ENCODE measurements around the gene KCNAB1.

KCNAB1 gene

DNA sequence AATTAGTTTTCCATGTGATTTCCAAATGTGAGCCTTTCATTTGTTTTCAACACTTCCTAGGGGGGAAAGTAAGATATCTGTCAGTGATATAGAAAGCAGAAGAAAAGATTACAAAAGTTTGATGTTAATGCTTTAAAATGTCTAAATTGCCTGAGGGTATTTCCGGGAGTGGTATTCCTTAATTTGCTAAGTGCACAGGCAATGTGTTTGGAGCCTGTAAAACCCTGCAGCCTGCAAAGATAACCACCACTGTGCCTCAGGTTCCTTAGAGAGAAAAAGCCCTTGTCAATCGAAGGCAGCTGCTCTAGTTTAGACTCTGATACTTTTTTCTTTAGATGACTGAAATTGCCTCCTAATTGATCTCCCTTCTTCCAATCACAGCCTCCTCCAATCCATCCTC is 279.7 kb downstream of the KCNAB1 start:
- DNase-seq = no peak

DNA sequence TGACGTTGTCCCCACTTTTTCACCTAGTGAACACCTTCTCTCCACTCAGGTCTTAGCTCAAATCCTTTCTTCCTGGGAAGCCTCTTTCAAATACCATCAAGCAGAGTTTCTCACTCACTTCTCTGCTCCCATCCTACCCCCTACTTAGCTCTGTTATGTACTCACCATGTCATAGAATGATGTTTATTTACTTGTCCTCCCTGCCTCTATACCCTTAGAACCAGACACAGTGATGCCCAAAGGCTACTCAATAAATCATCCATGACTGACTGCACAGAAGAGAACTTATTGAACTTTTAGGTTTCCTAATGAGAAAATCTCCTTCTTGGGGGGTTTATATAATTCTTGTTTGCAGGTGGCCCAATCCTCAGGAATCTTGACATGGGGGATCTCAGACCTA is 280.4 kb downstream of the KCNAB1 start:
- no peak for DNase-seq

DNA sequence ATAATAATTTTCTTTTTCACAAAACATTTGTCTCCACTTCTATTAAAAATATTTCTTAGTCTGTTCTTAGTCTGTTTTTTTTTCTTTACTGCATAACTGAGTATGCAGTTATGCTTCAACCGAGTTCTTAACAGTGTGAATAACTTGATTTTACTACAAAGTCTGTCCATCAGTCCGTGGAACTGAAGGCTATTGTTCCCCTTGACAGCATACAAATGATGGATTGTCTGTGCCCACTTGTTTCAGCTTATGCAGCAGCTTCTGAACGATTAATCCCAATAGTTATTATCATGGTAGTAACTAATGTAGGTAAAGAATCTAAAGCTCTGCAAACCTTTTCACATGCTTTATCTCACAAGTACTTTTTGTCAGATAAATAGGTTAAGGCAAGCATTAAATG is 283.8 kb downstream of the KCNAB1 start:
- peak in 8 of 58 donors; percentile 5 to 77 (median 22) for DNase-seq

DNA sequence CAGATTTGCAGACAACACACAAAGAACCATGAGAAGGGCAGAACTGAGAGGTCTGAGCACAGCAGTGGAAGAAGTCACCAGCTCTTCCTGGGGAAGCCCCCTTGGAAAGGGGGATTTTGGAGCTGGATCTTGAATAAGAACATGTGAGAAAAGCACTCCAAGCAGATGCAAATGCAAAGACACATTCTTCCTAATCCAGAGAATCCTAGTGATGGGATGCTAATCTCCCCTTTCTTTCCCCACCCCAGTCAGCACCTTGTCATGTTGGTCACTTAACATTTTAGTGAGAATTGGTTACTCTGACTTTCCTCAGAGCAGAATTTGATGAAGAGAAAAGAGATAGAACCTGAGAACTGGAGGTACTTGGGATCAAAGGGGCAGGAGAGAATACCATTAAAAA is 286.0 kb downstream of the KCNAB1 start:
- DNase-seq = no peak

DNA sequence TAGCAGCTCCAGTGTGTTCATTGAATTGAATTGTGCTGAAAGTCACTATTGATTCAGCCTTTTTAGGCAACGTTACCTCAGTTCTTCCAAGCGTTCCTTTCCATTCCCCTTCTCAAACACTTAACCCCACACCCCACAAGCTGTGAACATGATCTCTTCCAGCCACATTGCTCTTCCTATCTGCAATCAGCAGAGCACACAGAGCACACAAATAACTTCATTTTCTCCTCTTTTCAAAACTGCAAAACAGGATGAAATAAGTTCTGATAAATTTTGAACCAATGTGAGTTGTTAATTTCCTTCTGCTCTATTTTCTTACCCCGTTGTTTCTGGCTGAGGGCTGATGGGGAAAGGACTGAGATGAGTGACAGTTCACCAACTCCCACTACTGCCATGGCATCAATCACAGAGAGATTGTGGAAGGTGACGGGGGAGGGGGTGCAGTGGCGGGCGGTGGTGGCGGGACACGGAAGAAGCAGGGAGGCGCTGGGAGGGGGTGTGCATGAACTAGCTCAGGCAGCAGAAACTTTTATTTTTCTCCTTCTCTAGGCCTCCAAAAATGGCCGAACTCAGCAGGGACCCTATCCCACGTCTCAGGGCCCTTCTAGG is 287.3 kb downstream of the KCNAB1 start:
- peak in 1 of 58 donors; percentile 64 for DNase-seq

DNA sequence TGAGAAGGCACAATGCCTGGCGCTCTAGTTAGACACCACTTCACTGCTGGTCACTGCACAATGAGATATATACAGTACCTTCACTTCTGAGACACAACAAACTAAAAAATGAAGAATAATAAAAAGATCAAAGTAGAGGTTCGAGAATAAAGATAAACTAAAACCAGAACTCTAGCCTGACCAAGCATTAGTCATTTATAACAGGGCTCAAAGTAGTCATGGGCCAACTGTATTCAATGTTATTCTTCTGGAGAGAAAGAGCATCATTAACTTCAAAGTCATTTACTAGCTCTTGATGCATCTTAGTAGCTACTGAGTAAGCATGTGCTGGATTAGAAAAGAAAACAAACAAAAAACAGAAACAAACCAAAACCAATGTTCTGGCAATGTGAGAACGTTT is 289.3 kb downstream of the KCNAB1 start:
- no peak for DNase-seq

DNA sequence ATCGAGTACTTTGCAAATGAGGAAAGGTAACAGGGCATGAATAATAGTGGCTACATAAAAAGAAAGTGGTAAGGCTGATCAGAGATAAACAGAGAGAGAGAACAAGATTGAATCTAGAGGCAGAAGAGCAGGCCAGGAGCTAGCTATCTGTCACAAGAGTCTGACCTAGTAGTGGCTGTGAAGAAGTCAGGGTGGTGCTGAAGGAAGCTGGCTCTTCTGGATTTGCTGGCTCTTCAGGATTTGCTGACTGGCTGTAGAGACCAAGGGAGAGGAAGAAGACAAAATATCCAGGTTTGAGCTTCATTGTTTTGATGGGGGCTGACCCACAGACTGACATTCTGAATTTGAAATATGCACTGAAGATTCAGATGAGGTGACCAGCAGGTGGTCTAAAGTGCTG is 292.2 kb downstream of the KCNAB1 start:
- DNase-seq = no peak

DNA sequence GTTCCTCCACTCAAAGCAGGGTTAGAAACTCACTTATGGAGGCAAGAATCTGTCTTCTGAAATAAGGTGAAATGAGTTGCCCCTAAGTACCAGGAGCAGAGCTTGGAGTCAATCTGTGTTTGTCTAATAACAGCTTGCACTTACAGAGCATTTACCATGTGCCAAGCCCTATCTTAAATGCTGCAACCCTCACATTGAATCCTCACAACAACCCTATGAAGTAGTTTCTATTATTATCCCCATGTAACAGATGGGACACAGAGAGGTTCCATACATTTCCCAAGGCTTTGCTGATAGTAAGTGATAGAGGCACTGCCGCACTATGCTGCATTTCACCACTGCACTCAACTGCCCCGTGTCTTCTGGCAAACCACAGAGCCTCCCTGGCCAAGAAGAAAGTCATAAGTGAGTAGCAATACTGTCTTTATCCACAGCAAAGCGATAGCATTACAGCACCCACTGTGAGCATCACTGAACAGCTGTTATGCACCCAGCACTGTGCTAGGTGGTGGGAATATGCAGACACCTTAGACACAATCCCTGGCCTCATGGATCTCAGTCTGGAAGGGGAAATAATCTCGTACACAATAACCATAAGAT is 293.0 kb downstream of the KCNAB1 start:
- DNase-seq = peak in 1 of 58 donors; percentile 13

DNA sequence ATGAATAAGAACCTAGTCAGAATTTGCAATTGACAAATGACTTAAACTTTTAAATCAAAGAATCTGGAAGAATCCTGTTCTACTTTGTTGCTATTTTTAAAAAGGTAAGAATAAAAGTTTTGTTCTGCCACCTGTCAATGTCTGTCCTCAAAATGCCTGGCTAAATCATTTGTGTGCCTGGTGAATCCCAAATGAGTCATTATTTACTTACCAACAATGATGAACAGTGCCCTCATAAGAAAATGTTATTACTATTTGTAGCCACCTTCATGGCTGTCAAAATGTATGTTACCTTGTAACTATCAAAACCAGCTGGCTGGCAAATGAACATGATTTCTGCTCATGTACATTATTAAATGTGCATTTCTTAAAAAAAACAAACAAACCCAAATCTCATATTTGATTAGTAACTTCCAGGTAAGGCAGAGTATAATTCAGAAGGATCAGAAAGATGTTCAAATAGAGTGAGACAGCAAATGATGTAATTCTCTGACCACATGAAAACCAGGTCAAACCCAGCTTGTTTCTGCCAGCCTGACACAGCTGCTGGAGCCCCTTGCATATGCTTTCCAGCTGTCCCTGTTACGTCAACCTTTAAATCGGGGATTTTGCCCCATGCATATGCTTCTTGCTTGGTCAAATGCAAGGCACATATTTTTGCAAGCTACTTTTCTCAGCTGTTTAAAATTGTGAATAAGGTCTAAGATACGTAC is 296.6 kb downstream of the KCNAB1 start:
- DNase-seq = peak in 1 of 58 donors; percentile 5

GRCh38 chr3:156417559-156418132 is 297.3 kb downstream of the KCNAB1 start:
- no peak for DNase-seq

DNA sequence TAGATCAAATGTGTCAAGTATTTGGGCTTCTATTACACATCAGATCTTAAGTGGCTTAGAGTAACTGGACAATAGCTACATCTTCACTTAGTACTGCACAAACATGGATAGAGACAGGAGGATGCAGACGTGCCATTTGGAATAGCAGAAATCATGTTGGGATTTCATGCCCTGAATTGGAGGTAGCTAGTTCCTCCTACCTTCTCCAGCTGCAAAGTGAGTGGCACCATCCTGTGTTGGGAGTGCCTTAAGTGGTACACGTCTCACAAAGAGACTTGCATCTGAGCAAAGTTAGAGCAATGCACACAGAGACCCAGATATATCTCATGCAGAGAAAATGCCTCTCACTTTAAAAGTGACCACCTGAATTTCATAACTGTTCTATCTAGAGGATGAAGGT is 298.1 kb downstream of the KCNAB1 start:
- DNase-seq = no peak

DNA sequence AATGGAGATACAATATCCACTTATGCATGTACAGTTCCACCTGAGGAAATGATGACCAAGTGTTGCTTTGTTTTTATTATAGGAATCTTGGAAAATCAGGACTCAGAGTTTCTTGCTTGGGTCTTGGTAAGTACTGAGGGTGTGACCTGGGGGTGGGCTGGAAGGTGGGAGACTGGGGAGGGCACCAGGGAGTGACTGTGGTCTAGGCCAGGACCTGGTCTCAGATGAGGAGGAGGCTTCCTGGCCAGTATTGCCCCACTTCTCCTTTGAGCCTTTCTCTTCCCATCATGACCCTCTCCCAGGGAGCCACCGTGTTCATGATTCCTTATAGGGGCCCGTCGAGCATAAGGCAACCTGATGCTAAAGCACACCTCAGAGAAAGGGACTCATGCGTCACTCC is 301.2 kb downstream of the KCNAB1 start:
- DNase-seq = no peak

GRCh38 chr3:156424758-156425157 is 304.4 kb downstream of the KCNAB1 start:
- DNase-seq = no peak

GRCh38 chr3:156425651-156426050 is 305.3 kb downstream of the KCNAB1 start:
- DNase-seq = no peak

- DNase-seq = no peak
Observed at GRCh38 chr3:156429125-156429524, 308.7 kb downstream of the KCNAB1 start.

GRCh38 chr3:156431334-156432124 is 311.2 kb downstream of the KCNAB1 start:
- DNase-seq = no peak

GRCh38 chr3:156432563-156432962 is 312.2 kb downstream of the KCNAB1 start:
- no peak for DNase-seq

GRCh38 chr3:156433138-156433537 is 312.8 kb downstream of the KCNAB1 start:
- no peak for DNase-seq

- DNase-seq = no peak
Observed at GRCh38 chr3:156433910-156434309, 313.5 kb downstream of the KCNAB1 start.

DNA sequence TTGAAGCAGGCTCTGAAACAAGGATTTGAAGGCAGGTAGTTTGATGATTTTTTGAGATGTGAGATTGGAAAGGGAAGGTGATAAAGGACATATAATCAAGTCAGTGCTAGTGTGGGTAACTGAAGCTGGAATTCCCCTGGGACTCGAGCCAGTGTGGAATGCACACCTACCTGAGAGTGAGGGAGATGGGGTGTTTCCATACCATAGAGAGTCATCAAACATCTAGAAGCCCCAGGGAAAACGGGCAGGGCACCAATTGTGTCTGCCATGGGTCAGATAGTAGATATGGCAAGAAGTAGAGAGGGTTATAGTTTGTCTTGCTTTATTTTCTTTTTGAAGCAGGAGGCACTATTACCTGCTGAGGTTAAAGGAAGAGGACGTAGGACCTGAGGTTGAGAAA is 314.5 kb downstream of the KCNAB1 start:
- no peak for DNase-seq

GRCh38 chr3:156443079-156443478 is 322.7 kb downstream of the KCNAB1 start:
- DNase-seq = no peak
